ENCODE results near the gene C7orf33.

The C7orf33 gene

DNA sequence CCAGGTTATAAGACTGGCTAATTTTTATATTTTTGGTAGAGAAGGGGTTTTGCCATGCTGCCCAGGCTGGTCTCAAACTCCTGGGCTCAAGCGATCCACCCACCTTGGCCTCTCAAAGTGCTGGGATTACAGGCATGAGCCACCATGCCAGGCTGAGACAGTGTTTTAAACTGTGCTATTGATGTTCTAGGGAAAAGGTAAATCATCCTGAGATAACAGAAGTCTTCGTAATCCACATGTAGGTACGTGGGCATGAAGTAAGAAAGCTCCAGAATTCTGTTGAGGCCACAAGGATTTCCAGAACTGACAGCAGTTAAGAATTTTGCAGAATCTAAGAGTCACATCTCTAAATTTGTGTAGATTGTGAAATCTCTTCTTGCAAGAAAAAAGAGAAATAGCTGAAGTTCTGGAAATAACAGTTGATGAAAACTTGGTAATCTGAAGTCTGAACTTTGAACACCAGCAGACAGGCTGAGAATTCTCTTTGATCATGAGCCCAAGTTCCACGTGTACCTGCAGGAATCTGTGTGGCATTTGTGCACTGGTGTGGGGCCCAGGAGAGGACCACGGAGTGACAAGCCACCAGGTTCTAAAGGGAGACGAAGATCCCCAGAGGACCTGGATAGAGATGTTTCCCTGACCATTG lies 24.6 kb downstream of the C7orf33 start:
- DNase-seq (ENCODE audit: low read depth) = no peak
- no peak overlapping the region for H3K4me3 ChIP-seq (ENCODE audit: low read depth, low read length)
- TF ChIP-seq, protein P1, sequence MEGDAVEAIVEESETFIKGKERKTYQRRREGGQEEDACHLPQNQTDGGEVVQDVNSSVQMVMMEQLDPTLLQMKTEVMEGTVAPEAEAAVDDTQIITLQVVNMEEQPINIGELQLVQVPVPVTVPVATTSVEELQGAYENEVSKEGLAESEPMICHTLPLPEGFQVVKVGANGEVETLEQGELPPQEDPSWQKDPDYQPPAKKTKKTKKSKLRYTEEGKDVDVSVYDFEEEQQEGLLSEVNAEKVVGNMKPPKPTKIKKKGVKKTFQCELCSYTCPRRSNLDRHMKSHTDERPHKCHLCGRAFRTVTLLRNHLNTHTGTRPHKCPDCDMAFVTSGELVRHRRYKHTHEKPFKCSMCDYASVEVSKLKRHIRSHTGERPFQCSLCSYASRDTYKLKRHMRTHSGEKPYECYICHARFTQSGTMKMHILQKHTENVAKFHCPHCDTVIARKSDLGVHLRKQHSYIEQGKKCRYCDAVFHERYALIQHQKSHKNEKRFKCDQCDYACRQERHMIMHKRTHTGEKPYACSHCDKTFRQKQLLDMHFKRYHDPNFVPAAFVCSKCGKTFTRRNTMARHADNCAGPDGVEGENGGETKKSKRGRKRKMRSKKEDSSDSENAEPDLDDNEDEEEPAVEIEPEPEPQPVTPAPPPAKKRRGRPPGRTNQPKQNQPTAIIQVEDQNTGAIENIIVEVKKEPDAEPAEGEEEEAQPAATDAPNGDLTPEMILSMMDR (IDR thresholded peaks at IDR 0.05; ENCODE audit: control insufficient read depth, extremely low read depth, insufficient read depth) = no peak

DNA sequence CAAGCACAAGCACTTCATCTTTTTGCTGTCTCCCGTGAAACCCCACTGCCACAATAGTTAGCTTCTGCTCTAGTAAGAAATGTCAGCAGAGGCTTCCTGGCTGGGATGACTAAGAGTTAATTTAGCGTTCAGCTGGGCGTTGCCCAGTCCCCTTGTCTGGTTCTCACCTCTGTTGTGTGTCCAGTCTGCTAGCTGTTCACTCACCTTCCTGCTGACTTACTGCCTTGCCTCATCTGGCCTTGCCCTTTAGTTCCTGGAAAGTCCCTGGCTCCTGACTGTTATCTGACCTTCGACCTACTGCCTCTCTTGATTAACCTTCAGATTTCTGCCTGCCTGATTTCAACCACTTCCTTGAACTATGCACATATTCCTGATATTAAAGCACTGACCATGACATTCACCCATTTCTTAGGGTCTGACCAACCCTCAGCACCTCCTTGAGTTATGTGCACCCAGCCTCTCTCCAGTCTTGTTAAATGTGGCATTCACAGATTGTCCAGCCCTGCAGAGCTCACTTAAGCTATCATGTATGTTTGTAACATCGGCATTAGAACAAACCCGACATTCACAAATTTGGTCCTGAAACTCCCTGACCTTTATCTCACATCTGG lies 30.3 kb downstream of the C7orf33 start:
- DNase-seq (ENCODE audit: low read depth) = no peak
- TF ChIP-seq, protein P1 (IDR thresholded peaks at IDR 0.05; ENCODE audit: control insufficient read depth, extremely low read depth, insufficient read depth) = no peak

DNA sequence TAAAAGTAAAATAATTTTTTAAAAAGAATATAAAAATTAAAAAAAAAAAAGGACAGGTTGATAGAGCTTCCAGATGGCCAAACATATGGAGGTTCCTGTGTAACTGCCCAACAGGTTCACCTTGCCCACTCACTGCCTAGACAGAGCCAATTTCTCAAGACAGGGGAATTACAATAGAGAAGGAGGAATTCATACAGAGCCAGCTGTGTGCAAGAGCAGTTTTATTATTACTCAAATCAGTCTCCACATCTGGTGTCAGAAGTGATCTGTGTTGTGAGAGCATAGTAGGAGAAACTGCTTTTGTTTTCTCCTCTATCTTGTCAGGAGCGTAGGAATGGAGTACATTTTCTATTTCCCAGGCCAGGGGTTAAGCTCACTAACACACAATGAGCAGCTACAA lies 31.0 kb downstream of the C7orf33 start:
- H3K4me3 ChIP-seq (ENCODE audit: low read depth, low read length) = no peak overlapping the region
- DNase-seq (ENCODE audit: low read depth) = no peak
- TF ChIP-seq, protein P1 (IDR thresholded peaks at IDR 0.05; ENCODE audit: control insufficient read depth, extremely low read depth, insufficient read depth) = no peak

More for the DNA sequence above, 30.3 kb downstream of the C7orf33 start:
- no peak overlapping the region for H3K4me3 ChIP-seq (ENCODE audit: low read depth, low read length)

DNA sequence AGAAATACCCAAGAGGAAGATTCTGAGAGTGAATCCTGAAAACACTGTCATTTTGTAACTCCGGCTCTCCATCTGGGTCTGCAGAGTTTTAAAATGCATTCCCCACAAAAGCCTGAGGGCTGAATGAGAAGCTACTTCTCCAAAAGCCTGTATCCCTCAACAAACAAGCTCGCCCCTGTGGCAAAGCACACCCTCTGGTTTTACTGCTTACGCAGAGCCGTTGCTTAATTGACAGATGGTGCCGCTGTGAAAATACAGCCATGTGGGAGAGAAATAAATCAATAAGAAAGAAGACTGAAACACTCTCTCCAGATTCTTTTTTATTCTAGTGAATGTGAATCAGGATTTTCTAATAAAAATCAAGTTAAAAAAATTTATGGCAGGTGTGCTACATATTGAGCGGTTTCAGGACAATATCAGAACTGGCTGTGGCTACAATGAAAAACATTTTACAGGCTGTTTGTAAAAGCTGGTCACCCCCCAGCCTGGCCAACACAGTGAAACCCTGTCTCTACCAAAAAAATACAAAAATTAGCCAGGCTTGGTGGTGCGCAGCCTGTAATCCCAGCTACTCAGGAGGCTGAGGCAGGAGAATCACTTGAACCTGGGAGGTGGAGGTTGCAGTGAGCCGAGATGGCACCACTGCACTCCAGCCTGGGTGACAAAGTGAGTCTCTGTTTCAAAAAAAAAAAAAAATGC lies 32.5 kb downstream of the C7orf33 start:
- DNase-seq (ENCODE audit: low read depth) = no peak
- no peak overlapping the region for H3K4me3 ChIP-seq (ENCODE audit: low read depth, low read length)
- TF ChIP-seq, protein P1 (IDR thresholded peaks at IDR 0.05; ENCODE audit: control insufficient read depth, extremely low read depth, insufficient read depth) = no peak

DNA sequence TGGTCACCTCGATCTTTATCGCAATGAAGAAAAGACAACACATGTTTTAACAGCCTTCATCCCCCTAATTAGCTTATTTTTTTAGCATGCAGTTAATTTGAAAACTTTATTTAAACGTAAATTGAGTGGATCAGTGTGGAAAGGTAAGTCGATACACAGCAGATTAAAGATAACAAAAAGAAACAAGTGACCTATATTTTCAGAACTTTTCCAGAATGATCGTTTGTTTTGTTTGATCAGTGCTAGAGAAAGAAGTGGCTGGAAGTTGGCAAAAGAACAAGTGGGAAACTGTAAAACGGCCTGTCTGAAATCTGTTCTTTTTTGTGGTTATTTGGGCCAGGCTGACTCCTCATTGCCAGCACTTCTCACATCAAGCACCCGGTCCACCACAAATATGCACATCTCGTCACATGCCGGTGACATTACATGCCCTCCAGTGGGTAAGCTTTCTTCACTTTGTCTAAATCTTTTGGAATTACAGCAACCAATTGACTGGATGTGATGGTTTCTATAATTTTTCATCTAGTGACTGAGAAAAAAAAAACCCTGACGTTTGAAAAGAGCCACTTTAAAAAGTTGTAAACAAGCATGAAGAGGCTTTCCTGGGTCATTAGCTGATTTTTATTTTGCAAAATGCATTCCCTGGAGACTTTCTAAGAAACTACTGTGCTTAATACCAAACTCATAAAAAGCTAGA lies 33.2 kb downstream of the C7orf33 start:
- no peak overlapping the region for H3K4me3 ChIP-seq (ENCODE audit: low read depth, low read length)
- peak; percentile 3 for DNase-seq (ENCODE audit: low read depth)

DNA sequence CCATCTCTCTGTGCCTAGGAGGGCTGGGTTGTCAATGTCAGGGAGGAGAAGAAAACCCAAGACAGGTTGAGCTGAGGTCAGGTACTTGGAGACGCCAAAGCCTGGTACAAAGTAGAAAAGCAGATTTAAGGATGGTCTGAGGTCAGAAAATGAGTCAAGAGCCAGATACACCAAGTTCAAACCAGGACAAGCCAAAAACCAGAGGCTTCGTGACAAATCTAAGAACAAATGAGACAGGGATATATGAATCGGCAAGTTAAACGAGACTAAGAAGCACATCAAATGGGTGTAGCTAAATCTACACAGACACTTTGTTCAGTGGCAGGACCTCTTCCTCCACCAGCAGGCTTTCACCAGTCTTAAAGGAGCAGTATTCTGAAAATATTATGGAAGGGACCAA lies 34.2 kb downstream of the C7orf33 start:
- DNase-seq (ENCODE audit: low read depth) = no peak
- TF ChIP-seq, protein P1 (IDR thresholded peaks at IDR 0.05; ENCODE audit: control insufficient read depth, extremely low read depth, insufficient read depth) = no peak
- no peak overlapping the region for H3K4me3 ChIP-seq (ENCODE audit: low read depth, low read length)

More for the DNA sequence above, 33.2 kb downstream of the C7orf33 start:
- TF ChIP-seq, protein P1 (IDR thresholded peaks at IDR 0.05; ENCODE audit: control insufficient read depth, extremely low read depth, insufficient read depth) = no peak

Data from LNCaP clone FGC (cell line).